Activated naive CD8-positive, alpha-beta T cell (primary cell): ENCODE data around the gene ZNF23.
"Not testable (repeated sequence)": the region's sequence is repeated elsewhere in the genome, so short reads cannot be mapped to it uniquely, and the experiment has no call there.

Experiments
- H3K27ac Mint-ChIP-seq: one replicate; pipeline ENCODE4 v1.8.0; 2021; ENCODE audit warnings: mixed read lengths
- H3K27me3 Mint-ChIP-seq: one replicate; pipeline ENCODE4 v1.8.0; 2021; ENCODE audit warnings: mixed read lengths
- H3K36me3 Mint-ChIP-seq: one replicate; pipeline ENCODE4 v1.8.0; 2021; ENCODE audit warnings: mixed read lengths
- H3K4me1 Mint-ChIP-seq: one replicate; pipeline ENCODE4 v1.8.0; 2021; ENCODE audit warnings: low read depth, mixed read lengths
- H3K4me3 Mint-ChIP-seq: one replicate; pipeline ENCODE4 v1.8.0; 2021; ENCODE audit warnings: mild to moderate bottlenecking, mixed read lengths
- H3K9me3 Mint-ChIP-seq: one replicate; pipeline ENCODE4 v1.8.0; 2021; ENCODE audit warnings: low read depth, mixed read lengths

ZNF23 gene

GRCh38 chr16:71461686-71462648 lies at the start of gene ZNF23:
Gene ZNF23 (minus strand): TSS chr16:71462247. CDS start chr16:71456796, 5,451 bp downstream.
- H3K9me3 Mint-ChIP-seq = no peaks in the 10 kb centered on the region
- H3K4me3 Mint-ChIP-seq = peak within 1 kb of the TSS; percentile 98
- H3K4me1 Mint-ChIP-seq = peaks cover 27% of the 10 kb centered on the region
- no peaks in the 10 kb centered on the region for H3K27me3 Mint-ChIP-seq
- H3K27ac Mint-ChIP-seq = peak within 1 kb of the TSS; percentile 97
- H3K36me3 Mint-ChIP-seq = no peaks in the 10 kb centered on the region

GRCh38 chr16:71507061-71507460 lies 45.0 kb upstream of the ZNF23 start:
- Mint-ChIP-seq H3K27ac (no peak overlapping the region), H3K9me3 (no peaks in the 10 kb centered on the region), H3K36me3 (no peaks in the 10 kb centered on the region), H3K4me1 (no peaks in the 10 kb centered on the region), H3K27me3 (peaks cover 3% of the 10 kb centered on the region), H3K4me3 (no peak overlapping the region)

GRCh38 chr16:71504901-71505300 lies 42.9 kb upstream of the ZNF23 start:
- Mint-ChIP-seq H3K4me1 (no peaks in the 10 kb centered on the region), H3K27ac (no peak overlapping the region), H3K4me3 (no peak overlapping the region), H3K27me3 (peaks cover 5% of the 10 kb centered on the region), H3K9me3 (no peaks in the 10 kb centered on the region), H3K36me3 (no peaks in the 10 kb centered on the region)

GRCh38 chr16:71504051-71504450 lies 42.0 kb upstream of the ZNF23 start:
- H3K27me3 Mint-ChIP-seq, H3K27ac Mint-ChIP-seq, H3K36me3 Mint-ChIP-seq, H3K4me3 Mint-ChIP-seq, H3K4me1 Mint-ChIP-seq, H3K9me3 Mint-ChIP-seq: not testable (repeated sequence)

GRCh38 chr16:71501547-71501946 lies 39.5 kb upstream of the ZNF23 start:
- no peaks in the 10 kb centered on the region for H3K4me1 Mint-ChIP-seq
- no peaks in the 10 kb centered on the region for H3K9me3 Mint-ChIP-seq
- H3K27ac Mint-ChIP-seq = no peak overlapping the region
- H3K27me3 Mint-ChIP-seq = peaks cover 8% of the 10 kb centered on the region
- no peak overlapping the region for H3K4me3 Mint-ChIP-seq
- H3K36me3 Mint-ChIP-seq = no peaks in the 10 kb centered on the region

GRCh38 chr16:71500964-71501363 lies 38.9 kb upstream of the ZNF23 start:
- Mint-ChIP-seq H3K4me1 (no peaks in the 10 kb centered on the region), H3K4me3 (no peak overlapping the region), H3K27me3 (peaks cover 8% of the 10 kb centered on the region), H3K9me3 (no peaks in the 10 kb centered on the region), H3K36me3 (no peaks in the 10 kb centered on the region), H3K27ac (no peak overlapping the region)

GRCh38 chr16:71499775-71500364 lies 37.8 kb upstream of the ZNF23 start:
- no peaks in the 10 kb centered on the region for H3K9me3 Mint-ChIP-seq
- no peaks in the 10 kb centered on the region for H3K4me1 Mint-ChIP-seq
- no peak overlapping the region for H3K4me3 Mint-ChIP-seq
- peaks cover 8% of the 10 kb centered on the region for H3K27me3 Mint-ChIP-seq
- no peak overlapping the region for H3K27ac Mint-ChIP-seq
- H3K36me3 Mint-ChIP-seq = no peaks in the 10 kb centered on the region

GRCh38 chr16:71498031-71498430 lies 36.0 kb upstream of the ZNF23 start:
- Mint-ChIP-seq H3K9me3 (no peaks in the 10 kb centered on the region), H3K27me3 (peaks cover 6% of the 10 kb centered on the region), H3K4me3 (no peak overlapping the region), H3K36me3 (no peaks in the 10 kb centered on the region), H3K4me1 (no peaks in the 10 kb centered on the region), H3K27ac (no peak overlapping the region)

- Mint-ChIP-seq H3K36me3 (no peaks in the 10 kb centered on the region), H3K4me3 (no peak overlapping the region), H3K9me3 (no peaks in the 10 kb centered on the region), H3K4me1 (no peaks in the 10 kb centered on the region), H3K27ac (no peak overlapping the region), H3K27me3 (no peaks in the 10 kb centered on the region)
Observed at GRCh38 chr16:71493213-71493612, 31.2 kb upstream of the ZNF23 start.

- Mint-ChIP-seq H3K4me3 (no peak overlapping the region), H3K27ac (no peak overlapping the region), H3K9me3 (no peaks in the 10 kb centered on the region)
Observed at GRCh38 chr16:71492786-71493185, 30.7 kb upstream of the ZNF23 start.

GRCh38 chr16:71491054-71491453 lies 29.0 kb upstream of the ZNF23 start:
- Mint-ChIP-seq H3K27ac (no peak overlapping the region), H3K9me3 (no peaks in the 10 kb centered on the region), H3K4me1 (no peaks in the 10 kb centered on the region), H3K27me3 (peaks cover 3% of the 10 kb centered on the region), H3K36me3 (no peaks in the 10 kb centered on the region), H3K4me3 (no peak overlapping the region)

More at GRCh38 chr16:71492786-71493185, 30.7 kb upstream of the ZNF23 start:
- Mint-ChIP-seq H3K36me3 (no peaks in the 10 kb centered on the region), H3K4me1 (no peaks in the 10 kb centered on the region), H3K27me3 (no peaks in the 10 kb centered on the region)

- peaks cover 3% of the 10 kb centered on the region for H3K27me3 Mint-ChIP-seq
- H3K9me3 Mint-ChIP-seq = no peaks in the 10 kb centered on the region
- H3K27ac Mint-ChIP-seq = no peak overlapping the region
- no peaks in the 10 kb centered on the region for H3K36me3 Mint-ChIP-seq
- no peak overlapping the region for H3K4me3 Mint-ChIP-seq
- H3K4me1 Mint-ChIP-seq = peaks cover 4% of the 10 kb centered on the region
Observed at GRCh38 chr16:71490361-71490760, 28.3 kb upstream of the ZNF23 start.

- H3K36me3 Mint-ChIP-seq = no peaks in the 10 kb centered on the region
Observed at GRCh38 chr16:71489122-71489521, 27.1 kb upstream of the ZNF23 start, which contains the start of gene ZNF19. Gene ZNF19 (minus strand): TSS chr16:71489324. CDS start chr16:71482114, 7,210 bp downstream.

GRCh38 chr16:71484006-71484893 lies 22.2 kb upstream of the ZNF23 start:
- Mint-ChIP-seq H3K36me3 (peaks cover 6% of the 10 kb centered on the region), H3K27ac (peak overlapping the region; percentile 92), H3K4me3 (peak overlapping the region; percentile 96), H3K27me3 (peaks cover 3% of the 10 kb centered on the region), H3K9me3 (no peaks in the 10 kb centered on the region), H3K4me1 (peaks cover 20% of the 10 kb centered on the region)

More at GRCh38 chr16:71489122-71489521, 27.1 kb upstream of the ZNF23 start, which contains the start of gene ZNF19:
- no peaks in the 10 kb centered on the region for H3K9me3 Mint-ChIP-seq
- peaks cover 3% of the 10 kb centered on the region for H3K27me3 Mint-ChIP-seq
- H3K4me3 Mint-ChIP-seq = no peak within 1 kb of the TSS
- H3K4me1 Mint-ChIP-seq = peaks cover 10% of the 10 kb centered on the region
- H3K27ac Mint-ChIP-seq = no peak within 1 kb of the TSS
